PC-9 (cell line): ENCODE measurements around the gene KRT9. TPM values are rescaled to one million over a fixed set of nuclear protein-coding genes. Genes with fewer than 3 reads are reported as not detected.

Experiments used
- BruUV-seq: library from RNA; stranded (reverse); fragments of 400-500 nt; replicated peaks from 2 replicates; lab custom pipeline; 2021; lab: Mats Ljungman, UMichigan
- CTCF ChIA-PET: fragments of 300-600 bp; sonication (Branson Sonifier 250); formaldehyde crosslinking; loops from one replicate; lab custom pipeline; 2022; ENCODE audit warnings: antibody characterized with exemption; lab: Charles Lee
- POLR2A ChIA-PET: fragments of 300-600 bp; sonication (Branson Sonifier 250); formaldehyde crosslinking; loops from one replicate; lab custom pipeline; 2022; ENCODE audit warnings: antibody characterized with exemption; ENCODE audit not compliant: unreplicated experiment; lab: Charles Lee
- DNase-seq, 2 experiments: peaks; one replicate each; pipeline versions ENCODE4 v3.0.0 to v3.0.0-alpha.2; 2015 to 2022; ENCODE audit warnings: mixed read lengths in 1 of 2
- H2AFZ ChIP-seq: fragments of 200-600 bp; sonication (generic); 2 replicates; pipeline ENCODE4 v1.8.1; 2017; ENCODE audit warnings: antibody characterized with exemption
- H3F3A ChIP-seq: fragments of 200-600 bp; sonication (generic); 2 replicates; pipeline ENCODE4 v1.8.1; 2017; ENCODE audit warnings: antibody characterized with exemption, mild to moderate bottlenecking, low read depth; ENCODE audit not compliant: insufficient read depth
- H3K27ac ChIP-seq: fragments of 200-600 bp; sonication (generic); 2 replicates; pipeline ENCODE4 v1.6.1; 2016; ENCODE audit warnings: mixed run types
- H3K27me3 ChIP-seq: fragments of 200-600 bp; sonication (generic); 2 replicates; pipeline ENCODE4 v1.6.1; 2016; ENCODE audit warnings: low read depth, mixed run types; ENCODE audit not compliant: insufficient read depth
- H3K36me3 ChIP-seq: fragments of 200-600 bp; sonication (generic); 2 replicates; pipeline ENCODE4 v1.6.1; 2016; ENCODE audit warnings: low read depth, mixed run types
- H3K4me1 ChIP-seq: fragments of 200-600 bp; sonication (generic); replicated peaks from 2 replicates; pipeline ENCODE4 v1.6.1; 2016; ENCODE audit warnings: mixed run types; ENCODE audit not compliant: insufficient read depth
- H3K4me2 ChIP-seq: fragments of 200-600 bp; sonication (generic); 2 replicates; pipeline ENCODE4 v1.6.1; 2017; ENCODE audit warnings: mixed run types
- H3K4me3 ChIP-seq: fragments of 200-600 bp; sonication (generic); 2 replicates; pipeline ENCODE4 v1.6.1; 2016; ENCODE audit warnings: mixed run types
- H3K79me2 ChIP-seq: fragments of 200-600 bp; sonication (generic); 2 replicates; pipeline ENCODE4 v1.6.1; 2017; ENCODE audit warnings: low read depth, mixed run types
- H3K9me2 ChIP-seq: fragments of 200-600 bp; sonication (generic); 2 replicates; pipeline ENCODE4 v1.8.1; 2017; ENCODE audit warnings: mild to moderate bottlenecking; ENCODE audit not compliant: insufficient read depth
- H3K9me3 ChIP-seq: fragments of 200-600 bp; sonication (generic); 2 replicates; pipeline ENCODE4 v1.8.1; 2016; ENCODE audit warnings: low read depth; ENCODE audit not compliant: insufficient read depth
- H4K20me1 ChIP-seq: fragments of 200-600 bp; sonication (generic); 2 replicates; pipeline ENCODE4 v1.8.1; 2017; ENCODE audit not compliant: insufficient read depth
- EZH2 ChIP-seq: fragments of 200-600 bp; sonication (generic); IDR thresholded peaks from 2 replicates; pipeline ENCODE4 v1.8.0; 2017; ENCODE audit warnings: antibody characterized with exemption, low read depth
- intact Hi-C: fragments of 100-400 bp; cut with micrococcal nuclease; formaldehyde crosslinking; loops from one replicate; pipeline ENCODE4 v1.10.0; 2022; ENCODE audit not compliant: unreplicated experiment
- total RNA-seq: library from RNA; stranded (reverse); gene quantifications from 2 replicates; pipeline ENCODE4 v1.2.3, GENCODE V29; 2021
- TF ChIP-seq, protein P1 (sequence below): fragments of 200-600 bp; sonication (generic); conservative IDR thresholded peaks from 2 replicates; pipeline ENCODE4 v1.6.1; 2017; ENCODE audit warnings: mixed run types, antibody characterized with exemption, mild to moderate bottlenecking, moderate library complexity

The KRT9 gene
- total RNA-seq, 1 experiment from 2014 or later: 0.55 TPM

DNA sequence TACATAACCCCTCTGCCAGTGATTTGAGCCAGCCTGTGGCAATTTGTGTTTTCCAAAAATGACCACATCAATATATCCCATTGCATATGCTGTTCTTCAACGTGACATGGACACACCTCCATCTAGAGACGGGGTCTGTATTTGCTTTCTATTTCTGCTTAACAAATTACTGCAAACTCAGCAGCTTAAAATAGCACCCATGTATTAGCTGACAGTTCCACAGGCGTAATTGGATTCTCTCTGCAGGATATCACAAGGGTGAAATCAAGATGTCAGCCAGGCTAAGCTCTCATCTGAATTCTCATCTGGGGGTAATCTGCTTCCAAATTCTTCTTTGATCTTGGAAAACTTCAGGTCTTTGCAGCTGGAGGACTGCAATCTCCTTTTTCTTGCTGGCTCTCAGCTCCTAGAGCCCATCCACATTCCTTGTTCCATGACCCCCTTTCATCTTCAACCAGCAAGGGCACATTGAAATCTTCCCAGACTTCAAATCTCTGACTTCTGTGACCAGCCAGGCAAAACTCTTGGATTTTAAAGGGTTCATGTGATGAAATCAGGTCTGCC, 8.2 kb downstream of the KRT9 start:
- DNase-seq: no peak
- peaks cover 12% of the 10 kb centered on the region for H3K4me1 ChIP-seq
- H2AFZ ChIP-seq: no peak overlapping the region
- CTCF ChIA-PET: no interaction called here
- H3K9me2 ChIP-seq: no peaks in the 10 kb centered on the region
- no peak overlapping the region for H3K4me3 ChIP-seq
- no peaks in the 10 kb centered on the region for H3K27me3 ChIP-seq
- no peak overlapping the region for H3K4me2 ChIP-seq
- H4K20me1 ChIP-seq: no peaks in the 10 kb centered on the region
- H3K27ac ChIP-seq: no peak overlapping the region
- no peaks in the 10 kb centered on the region for H3K79me2 ChIP-seq
- H3K36me3 ChIP-seq: no peaks in the 10 kb centered on the region
- BruUV-seq: no TSS peak
- H3K9me3 ChIP-seq: no peaks in the 10 kb centered on the region
- H3F3A ChIP-seq: peaks cover 4% of the 10 kb centered on the region; the same call in 1 of the 2 replicates
- POLR2A ChIA-PET: no interaction called here
- intact Hi-C loops: no loop called here
- TF ChIP-seq, protein P1, sequence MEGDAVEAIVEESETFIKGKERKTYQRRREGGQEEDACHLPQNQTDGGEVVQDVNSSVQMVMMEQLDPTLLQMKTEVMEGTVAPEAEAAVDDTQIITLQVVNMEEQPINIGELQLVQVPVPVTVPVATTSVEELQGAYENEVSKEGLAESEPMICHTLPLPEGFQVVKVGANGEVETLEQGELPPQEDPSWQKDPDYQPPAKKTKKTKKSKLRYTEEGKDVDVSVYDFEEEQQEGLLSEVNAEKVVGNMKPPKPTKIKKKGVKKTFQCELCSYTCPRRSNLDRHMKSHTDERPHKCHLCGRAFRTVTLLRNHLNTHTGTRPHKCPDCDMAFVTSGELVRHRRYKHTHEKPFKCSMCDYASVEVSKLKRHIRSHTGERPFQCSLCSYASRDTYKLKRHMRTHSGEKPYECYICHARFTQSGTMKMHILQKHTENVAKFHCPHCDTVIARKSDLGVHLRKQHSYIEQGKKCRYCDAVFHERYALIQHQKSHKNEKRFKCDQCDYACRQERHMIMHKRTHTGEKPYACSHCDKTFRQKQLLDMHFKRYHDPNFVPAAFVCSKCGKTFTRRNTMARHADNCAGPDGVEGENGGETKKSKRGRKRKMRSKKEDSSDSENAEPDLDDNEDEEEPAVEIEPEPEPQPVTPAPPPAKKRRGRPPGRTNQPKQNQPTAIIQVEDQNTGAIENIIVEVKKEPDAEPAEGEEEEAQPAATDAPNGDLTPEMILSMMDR: no peak
- no peak for TF ChIP-seq EZH2

DNA sequence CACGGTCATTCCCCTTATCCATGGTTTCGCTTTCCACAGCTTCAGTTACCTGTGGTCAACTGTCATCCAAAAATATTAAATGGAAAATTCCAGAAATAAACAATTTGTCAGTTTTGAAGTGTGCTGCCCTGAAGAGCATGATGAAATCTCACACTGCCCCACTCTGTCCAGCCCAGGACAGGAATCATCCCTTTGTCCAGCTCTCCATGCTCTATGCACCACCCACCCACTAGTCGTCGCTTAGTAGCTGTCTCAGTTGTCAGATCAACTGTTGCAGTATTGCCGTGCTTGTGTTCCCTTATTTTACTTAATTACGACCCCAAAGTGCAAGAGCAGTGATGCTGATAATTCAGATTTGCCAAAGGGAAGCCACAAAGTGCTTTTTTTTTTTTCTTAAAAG, 10.3 kb downstream of the KRT9 start:
- H3K9me3 ChIP-seq: no peaks in the 10 kb centered on the region
- H3K79me2 ChIP-seq: no peaks in the 10 kb centered on the region
- no peak for DNase-seq
- no peaks in the 10 kb centered on the region for H3K27me3 ChIP-seq
- TF ChIP-seq EZH2: no peak
- TF ChIP-seq, protein P1: no peak
- H3F3A ChIP-seq: peaks cover 4% of the 10 kb centered on the region; the same call in 1 of the 2 replicates
- H3K4me1 ChIP-seq: peaks cover 12% of the 10 kb centered on the region
- no peak overlapping the region for H3K27ac ChIP-seq
- H3K4me2 ChIP-seq: no peak overlapping the region
- ChIA-PET POLR2A (no interaction called here), CTCF (no interaction called here)
- H3K9me2 ChIP-seq: no peaks in the 10 kb centered on the region
- H2AFZ ChIP-seq: no peak overlapping the region
- no peaks in the 10 kb centered on the region for H3K36me3 ChIP-seq
- no peak overlapping the region for H3K4me3 ChIP-seq
- BruUV-seq: no TSS peak
- intact Hi-C loops: no loop called here
- no peaks in the 10 kb centered on the region for H4K20me1 ChIP-seq

DNA sequence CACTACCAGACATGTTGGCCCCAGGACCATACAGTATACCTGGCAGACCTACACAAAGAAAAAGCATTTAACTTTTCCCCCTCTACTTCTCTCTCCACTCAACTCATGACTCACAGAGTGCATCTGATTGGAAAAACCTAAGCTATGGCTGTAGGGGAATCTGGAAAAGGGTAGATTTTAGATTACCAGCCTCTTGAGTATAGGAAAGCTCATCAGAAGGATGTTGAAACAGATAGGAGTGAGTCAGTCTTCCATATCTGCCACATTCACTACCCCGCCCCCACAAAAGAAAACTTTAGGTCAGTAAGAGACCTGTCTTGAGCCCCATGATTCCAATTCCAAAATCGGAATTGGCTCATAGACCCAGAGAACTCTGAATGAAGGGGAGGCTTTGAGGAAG, 12.3 kb downstream of the KRT9 start:
- DNase-seq: peak in 1 of 2 experiments; percentile 60
- TF ChIP-seq EZH2: no peak
- TF ChIP-seq, protein P1: no peak

More for the DNA sequence above, 12.3 kb downstream of the KRT9 start:
- peaks cover 21% of the 10 kb centered on the region for H3F3A ChIP-seq
- ChIA-PET POLR2A (interaction anchor here (0.6 to 0.7 kb wide), 2 partner anchors 21 to 102 kb away, joined by 3 read pairs; no protein-coding TSS in a partner anchor), CTCF (interaction anchor here (0.9 kb wide), 1 partner anchor 9 kb away, joined by 7 read pairs; no protein-coding TSS in a partner anchor)
- H2AFZ ChIP-seq: no peak overlapping the region
- peaks cover 27% of the 10 kb centered on the region for H3K4me1 ChIP-seq
- no peak overlapping the region for H3K4me3 ChIP-seq
- H3K9me3 ChIP-seq: no peaks in the 10 kb centered on the region
- no peaks in the 10 kb centered on the region for H3K9me2 ChIP-seq
- no TSS peak for BruUV-seq
- H3K36me3 ChIP-seq: no peaks in the 10 kb centered on the region
- peak overlapping the region; percentile 21; the same call in 1 of the 2 replicates for H3K27ac ChIP-seq
- H3K4me2 ChIP-seq: 0 out of 2 replicates have a peak overlapping the region, but pooled peaks have one; percentile 36
- intact Hi-C loops: no loop called here
- H3K27me3 ChIP-seq: no peaks in the 10 kb centered on the region
- H4K20me1 ChIP-seq: no peaks in the 10 kb centered on the region
- H3K79me2 ChIP-seq: no peaks in the 10 kb centered on the region
